IgD-negative memory B cell (primary cell): ENCODE measurements around the gene DGKI. TPM values are rescaled to one million over a fixed set of nuclear protein-coding genes. Genes with fewer than 3 reads are reported as not detected.
A peak's percentile ranks its signal among the peaks of the same experiment; 100 is the strongest.
"Not testable (repeated sequence)": the region's sequence is repeated elsewhere in the genome, so short reads cannot be mapped to it uniquely, and the experiment has no call there.

Experiments used
- H3K27ac Mint-ChIP-seq, 3 donors: one replicate each; pipeline ENCODE4 v1.8.0; 2020 to 2022; ENCODE audit warnings: mild to moderate bottlenecking in 3 of 3, mixed read lengths in 3 of 3, moderate library complexity in 1 of 3
- H3K27me3 Mint-ChIP-seq: one replicate; pipeline ENCODE4 v1.8.0; 2021; ENCODE audit warnings: mixed read lengths
- H3K36me3 Mint-ChIP-seq: one replicate; pipeline ENCODE4 v1.8.0; 2020; ENCODE audit warnings: mild to moderate bottlenecking, mixed read lengths
- H3K4me1 Mint-ChIP-seq, 3 donors: one replicate each; pipeline ENCODE4 v1.8.0; 2020 to 2022; ENCODE audit warnings: mixed read lengths in 3 of 3, mild to moderate bottlenecking in 1 of 3
- H3K4me3 Mint-ChIP-seq, 4 donors: one replicate each; pipeline ENCODE4 v1.8.0; 2020 to 2022; ENCODE audit warnings: mild to moderate bottlenecking in 4 of 4, mixed read lengths in 4 of 4, moderate library complexity in 3 of 4
- H3K9me3 Mint-ChIP-seq, 3 donors: one replicate each; pipeline ENCODE4 v1.8.0; 2020 to 2021; ENCODE audit warnings: mixed read lengths in 3 of 3, mild to moderate bottlenecking in 1 of 3
- polyA plus RNA-seq: library from polyadenylated mRNA; unstranded; fragments of 300-500 nt; fragmentation: Illumina TruSeq; gene quantifications from one replicate; pipeline ENCODE4 v1.2.3, GENCODE V29; 2021

DGKI gene
- polyA plus RNA-seq, 1 donor from 2014 or later, result not detected

- no peak overlapping the region for H3K27ac Mint-ChIP-seq
- no peaks in the 10 kb centered on the region for H3K27me3 Mint-ChIP-seq
- H3K36me3 Mint-ChIP-seq, result peaks cover 3% of the 10 kb centered on the region
- H3K4me1 Mint-ChIP-seq, result no peaks in the 10 kb centered on the region
- no peak overlapping the region for H3K4me3 Mint-ChIP-seq
- H3K9me3 Mint-ChIP-seq, result peaks cover 0 to 9% (median 0%) of the 10 kb centered on the region in 3 donors
Observed at GRCh38 chr7:137727413-137727812, 119.4 kb downstream of the DGKI start.

- no peaks in the 10 kb centered on the region for H3K27me3 Mint-ChIP-seq
- peaks cover 0 to 2% (median 0%) of the 10 kb centered on the region in 3 donors for H3K9me3 Mint-ChIP-seq
- H3K27ac Mint-ChIP-seq, result no peak overlapping the region
- H3K4me3 Mint-ChIP-seq, result no peak overlapping the region
- H3K4me1 Mint-ChIP-seq, result no peaks in the 10 kb centered on the region
- H3K36me3 Mint-ChIP-seq, result no peaks in the 10 kb centered on the region
Observed at GRCh38 chr7:137718355-137718754, 128.4 kb downstream of the DGKI start.

- Mint-ChIP-seq H3K27ac (no peak overlapping the region), H3K4me3 (no peak overlapping the region), H3K4me1 (no peaks in the 10 kb centered on the region), H3K36me3 (no peaks in the 10 kb centered on the region), H3K9me3 (peaks cover 0 to under 1% (median 0%) of the 10 kb centered on the region in 3 donors), H3K27me3 (no peaks in the 10 kb centered on the region)
Observed at GRCh38 chr7:137717811-137718271, 128.9 kb downstream of the DGKI start.

GRCh38 chr7:137717045-137717444, 129.7 kb downstream of the DGKI start:
- Mint-ChIP-seq H3K27ac (peak overlapping the region in 1 of 3 donors; percentile 3), H3K4me1 (no peaks in the 10 kb centered on the region), H3K27me3 (no peaks in the 10 kb centered on the region), H3K36me3 (no peaks in the 10 kb centered on the region), H3K4me3 (no peak overlapping the region), H3K9me3 (no peaks in the 10 kb centered on the region)

GRCh38 chr7:137716061-137716460, 130.7 kb downstream of the DGKI start:
- Mint-ChIP-seq H3K36me3 (no peaks in the 10 kb centered on the region), H3K4me3 (no peak overlapping the region), H3K27ac (no peak overlapping the region), H3K9me3 (no peaks in the 10 kb centered on the region), H3K27me3 (no peaks in the 10 kb centered on the region), H3K4me1 (no peaks in the 10 kb centered on the region)

GRCh38 chr7:137715533-137715932, 131.2 kb downstream of the DGKI start:
- Mint-ChIP-seq H3K4me3 (no peak overlapping the region), H3K4me1 (no peaks in the 10 kb centered on the region), H3K9me3 (no peaks in the 10 kb centered on the region), H3K27ac (no peak overlapping the region), H3K27me3 (no peaks in the 10 kb centered on the region), H3K36me3 (no peaks in the 10 kb centered on the region)

- Mint-ChIP-seq H3K36me3 (no peaks in the 10 kb centered on the region), H3K9me3 (no peaks in the 10 kb centered on the region), H3K27me3 (no peaks in the 10 kb centered on the region), H3K4me3 (no peak overlapping the region), H3K27ac (no peak overlapping the region), H3K4me1 (no peaks in the 10 kb centered on the region)
Observed at GRCh38 chr7:137715121-137715520, 131.7 kb downstream of the DGKI start.

- H3K4me3 Mint-ChIP-seq, H3K27me3 Mint-ChIP-seq, H3K4me1 Mint-ChIP-seq, H3K36me3 Mint-ChIP-seq, H3K27ac Mint-ChIP-seq: not testable (repeated sequence)
- peaks cover 4 to 16% (median 8%) of the 10 kb centered on the region in 3 donors for H3K9me3 Mint-ChIP-seq
Observed at GRCh38 chr7:137706330-137706729, 140.4 kb downstream of the DGKI start.

GRCh38 chr7:137704723-137705122, 142.1 kb downstream of the DGKI start:
- Mint-ChIP-seq H3K27ac (no peak overlapping the region), H3K4me3 (no peak overlapping the region), H3K9me3 (peaks cover 4 to 16% (median 8%) of the 10 kb centered on the region in 3 donors), H3K4me1 (no peaks in the 10 kb centered on the region), H3K27me3 (peaks cover 2% of the 10 kb centered on the region), H3K36me3 (no peaks in the 10 kb centered on the region)

- Mint-ChIP-seq H3K27ac (no peak overlapping the region), H3K4me3 (no peak overlapping the region), H3K4me1 (no peaks in the 10 kb centered on the region), H3K9me3 (peaks cover 4 to 16% (median 8%) of the 10 kb centered on the region in 3 donors), H3K27me3 (peaks cover 2% of the 10 kb centered on the region), H3K36me3 (no peaks in the 10 kb centered on the region)
Observed at GRCh38 chr7:137703291-137704010, 143.3 kb downstream of the DGKI start.

GRCh38 chr7:137696988-137697387, 149.8 kb downstream of the DGKI start:
- Mint-ChIP-seq H3K4me3 (no peak overlapping the region), H3K36me3 (no peaks in the 10 kb centered on the region), H3K4me1 (no peaks in the 10 kb centered on the region), H3K9me3 (peaks cover 0 to 1% (median 0%) of the 10 kb centered on the region in 3 donors), H3K27me3 (peaks cover 6% of the 10 kb centered on the region), H3K27ac (no peak overlapping the region)

GRCh38 chr7:137696376-137696775, 150.4 kb downstream of the DGKI start:
- H3K4me1 Mint-ChIP-seq, result no peaks in the 10 kb centered on the region
- H3K9me3 Mint-ChIP-seq, result no peaks in the 10 kb centered on the region
- peaks cover 6% of the 10 kb centered on the region for H3K27me3 Mint-ChIP-seq
- H3K36me3 Mint-ChIP-seq, result no peaks in the 10 kb centered on the region
- no peak overlapping the region for H3K27ac Mint-ChIP-seq
- H3K4me3 Mint-ChIP-seq, result no peak overlapping the region

- Mint-ChIP-seq H3K4me1 (no peaks in the 10 kb centered on the region), H3K9me3 (no peaks in the 10 kb centered on the region), H3K27me3 (peaks cover 6% of the 10 kb centered on the region), H3K36me3 (no peaks in the 10 kb centered on the region), H3K27ac (no peak overlapping the region), H3K4me3 (no peak overlapping the region)
Observed at GRCh38 chr7:137695942-137696341, 150.8 kb downstream of the DGKI start.

- H3K4me1 Mint-ChIP-seq, result peaks cover 0 to 1% (median 0%) of the 10 kb centered on the region in 3 donors
- H3K4me3 Mint-ChIP-seq, result no peak overlapping the region
- no peaks in the 10 kb centered on the region for H3K36me3 Mint-ChIP-seq
- no peak overlapping the region for H3K27ac Mint-ChIP-seq
- H3K9me3 Mint-ChIP-seq, result peaks cover 0 to 2% (median 0%) of the 10 kb centered on the region in 3 donors
- H3K27me3 Mint-ChIP-seq, result peaks cover 6% of the 10 kb centered on the region
Observed at GRCh38 chr7:137695494-137695893, 151.3 kb downstream of the DGKI start.

- Mint-ChIP-seq H3K9me3 (peaks cover 0 to 2% (median 1%) of the 10 kb centered on the region in 3 donors), H3K4me1 (peaks cover 0 to 1% (median 0%) of the 10 kb centered on the region in 3 donors), H3K36me3 (no peaks in the 10 kb centered on the region), H3K4me3 (no peak overlapping the region), H3K27me3 (peaks cover 6% of the 10 kb centered on the region), H3K27ac (no peak overlapping the region)
Observed at GRCh38 chr7:137694405-137694804, 152.4 kb downstream of the DGKI start.

GRCh38 chr7:137692399-137692798, 154.4 kb downstream of the DGKI start:
- peaks cover 3% of the 10 kb centered on the region for H3K27me3 Mint-ChIP-seq
- peaks cover 0 to 1% (median 0%) of the 10 kb centered on the region in 3 donors for H3K4me1 Mint-ChIP-seq
- no peaks in the 10 kb centered on the region for H3K36me3 Mint-ChIP-seq
- peaks cover 0 to 2% (median 1%) of the 10 kb centered on the region in 3 donors for H3K9me3 Mint-ChIP-seq
- H3K27ac Mint-ChIP-seq, result no peak overlapping the region
- no peak overlapping the region for H3K4me3 Mint-ChIP-seq
